PC-3 (cell line): ENCODE results near the gene KYNU. TPM values are rescaled to one million over a fixed set of nuclear protein-coding genes. Genes with fewer than 3 reads are reported as not detected.

ENCODE experiments used
- ATAC-seq: fragments of 200-7000 bp; cut with Tn5 transposase; 2 replicates; pipeline ENCODE4 v1.9.1; 2020; ENCODE audit warnings: mild to moderate bottlenecking, moderate library complexity
- BruUV-seq: library from RNA; stranded (reverse); fragments of 400-500 nt; replicated peaks from 2 replicates; lab custom pipeline; 2021; lab: Mats Ljungman, UMichigan
- CTCF ChIA-PET: fragments of 300-600 bp; sonication (Branson Sonifier 250); formaldehyde crosslinking; loops from one replicate; lab custom pipeline; 2022; ENCODE audit warnings: antibody characterized with exemption; lab: Charles Lee
- POLR2A ChIA-PET: fragments of 300-600 bp; sonication (Branson Sonifier 250); formaldehyde crosslinking; loops from one replicate; lab custom pipeline; 2022; ENCODE audit warnings: antibody characterized with exemption; ENCODE audit not compliant: unreplicated experiment; lab: Charles Lee
- DNase-seq: peaks from one replicate; pipeline ENCODE4 v3.0.0-alpha.2; 2015
- H2AFZ ChIP-seq: fragments of 300-600 bp; sonication (generic); 2 replicates; pipeline ENCODE4 v1.6.0; 2016; ENCODE audit warnings: antibody characterized with exemption, low read length
- H3F3A ChIP-seq: fragments of 300-600 bp; sonication (generic); one replicate; pipeline ENCODE4 v1.6.0; 2017; ENCODE audit warnings: antibody characterized with exemption, low read length, control low read depth, mild to moderate bottlenecking; ENCODE audit not compliant: unreplicated experiment
- H3K27ac ChIP-seq: fragments of 300-600 bp; sonication (generic); 2 replicates; pipeline ENCODE4 v1.5.1; 2016; ENCODE audit warnings: mild to moderate bottlenecking, low read length
- H3K27me3 ChIP-seq: fragments of 300-600 bp; sonication (generic); 2 replicates; pipeline ENCODE4 v1.6.1; 2016; ENCODE audit warnings: low read length, mixed read lengths
- H3K36me3 ChIP-seq: fragments of 300-600 bp; sonication (generic); 2 replicates; pipeline ENCODE4 v1.6.1; 2016; ENCODE audit warnings: low read depth, mixed run types, low read length, mixed read lengths
- H3K4me1 ChIP-seq: fragments of 300-600 bp; sonication (generic); 2 replicates; pipeline ENCODE4 v1.5.1; 2016; ENCODE audit warnings: low read length; ENCODE audit not compliant: insufficient read depth
- H3K4me2 ChIP-seq: fragments of 300-600 bp; sonication (generic); 2 replicates; pipeline ENCODE4 v1.6.0; 2016; ENCODE audit warnings: low read length
- H3K4me3 ChIP-seq: fragments of 300-600 bp; sonication (generic); 2 replicates; pipeline ENCODE4 v1.5.1; 2016; ENCODE audit warnings: mild to moderate bottlenecking, low read length, mixed read lengths
- H3K79me2 ChIP-seq: fragments of 300-600 bp; sonication (generic); 2 replicates; pipeline ENCODE4 v1.6.1; 2017; ENCODE audit warnings: low read length, mixed read lengths
- H3K9ac ChIP-seq: fragments of 300-600 bp; sonication (generic); 2 replicates; pipeline ENCODE4 v1.6.0; 2016; ENCODE audit warnings: mild to moderate bottlenecking, low read length
- H3K9me2 ChIP-seq: fragments of 300-600 bp; sonication (generic); replicated peaks from 2 replicates; pipeline ENCODE4 v1.6.1; 2016; ENCODE audit warnings: mixed run types, low read length, mixed read lengths
- H3K9me3 ChIP-seq: fragments of 300-600 bp; sonication (generic); 2 replicates; pipeline ENCODE4 v1.6.1; 2016; ENCODE audit warnings: low read length, mixed read lengths
- H4K20me1 ChIP-seq: fragments of 300-600 bp; sonication (generic); 2 replicates; pipeline ENCODE4 v1.6.1; 2016; ENCODE audit warnings: low read length, mixed read lengths
- EZH2 ChIP-seq: fragments of 300-600 bp; sonication (generic); IDR thresholded peaks from one replicate; pipeline ENCODE4 v1.6.1; 2017; ENCODE audit warnings: antibody characterized with exemption, mild to moderate bottlenecking, low read length; ENCODE audit not compliant: unreplicated experiment
- EZH2phosphoT487 ChIP-seq: fragments of 300-600 bp; sonication (generic); IDR thresholded peaks from 2 replicates; pipeline ENCODE4 v1.6.1; 2018; ENCODE audit warnings: mild to moderate bottlenecking, antibody characterized with exemption, low read length, borderline replicate concordance
- intact Hi-C: fragments of 100-400 bp; cut with micrococcal nuclease; formaldehyde crosslinking; loops from 2 replicates; pipeline ENCODE4 v1.9.0; 2023
- total RNA-seq: library from RNA; depleted of rRNA; stranded (reverse); fragments of >200 nt; gene quantifications from 2 replicates; pipeline ENCODE4 v1.2.3, GENCODE V29; 2014
- TF ChIP-seq, protein P1 (sequence below): fragments of 300-600 bp; sonication (generic); conservative IDR thresholded peaks from 2 replicates; pipeline ENCODE4 v1.5.1; 2017; ENCODE audit warnings: antibody characterized with exemption, low read depth, mild to moderate bottlenecking, low read length

The KYNU gene
- total RNA-seq, 1 experiment from 2014 or later = 2.3 TPM

- Histone ChIP-seq H4K20me1 (no peaks in the 10 kb centered on the region), H3K27me3 (no peaks in the 10 kb centered on the region), H3K27ac (no peak overlapping the region), H3K36me3 (no peaks in the 10 kb centered on the region), H3K9ac (no peak overlapping the region), H3K9me2 (no peaks in the 10 kb centered on the region), H2AFZ (no peak overlapping the region), H3K4me3 (no peak overlapping the region), H3K4me2 (no peak overlapping the region), H3F3A (no peaks in the 10 kb centered on the region), H3K9me3 (no peaks in the 10 kb centered on the region), H3K79me2 (no peaks in the 10 kb centered on the region), H3K4me1 (peaks cover 9% of the 10 kb centered on the region)
- ChIA-PET POLR2A (interaction anchor here (0.5 kb wide), 1 partner anchor 109 kb away, joined by 3 read pairs; no protein-coding TSS in a partner anchor), CTCF (no interaction called here)
- intact Hi-C loops = loop anchor here (10.0 kb wide), 1 partner anchor 818 kb away; no protein-coding TSS in a partner anchor
- no TSS peak for BruUV-seq
- TF ChIP-seq EZH2 (no peak), EZH2phosphoT487 (no peak)
- TF ChIP-seq, protein P1, sequence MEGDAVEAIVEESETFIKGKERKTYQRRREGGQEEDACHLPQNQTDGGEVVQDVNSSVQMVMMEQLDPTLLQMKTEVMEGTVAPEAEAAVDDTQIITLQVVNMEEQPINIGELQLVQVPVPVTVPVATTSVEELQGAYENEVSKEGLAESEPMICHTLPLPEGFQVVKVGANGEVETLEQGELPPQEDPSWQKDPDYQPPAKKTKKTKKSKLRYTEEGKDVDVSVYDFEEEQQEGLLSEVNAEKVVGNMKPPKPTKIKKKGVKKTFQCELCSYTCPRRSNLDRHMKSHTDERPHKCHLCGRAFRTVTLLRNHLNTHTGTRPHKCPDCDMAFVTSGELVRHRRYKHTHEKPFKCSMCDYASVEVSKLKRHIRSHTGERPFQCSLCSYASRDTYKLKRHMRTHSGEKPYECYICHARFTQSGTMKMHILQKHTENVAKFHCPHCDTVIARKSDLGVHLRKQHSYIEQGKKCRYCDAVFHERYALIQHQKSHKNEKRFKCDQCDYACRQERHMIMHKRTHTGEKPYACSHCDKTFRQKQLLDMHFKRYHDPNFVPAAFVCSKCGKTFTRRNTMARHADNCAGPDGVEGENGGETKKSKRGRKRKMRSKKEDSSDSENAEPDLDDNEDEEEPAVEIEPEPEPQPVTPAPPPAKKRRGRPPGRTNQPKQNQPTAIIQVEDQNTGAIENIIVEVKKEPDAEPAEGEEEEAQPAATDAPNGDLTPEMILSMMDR = no peak
- no peak for ATAC-seq
- no peak for DNase-seq
These were observed 105.7 kb downstream of the KYNU start for GRCh38 chr2:142983174-142983573.

GRCh38 chr2:142984657-142985056, 107.2 kb downstream of the KYNU start:
- no peaks in the 10 kb centered on the region for H3K9me2 ChIP-seq
- CTCF ChIA-PET = no interaction called here
- H3K27ac ChIP-seq = no peak overlapping the region
- no peaks in the 10 kb centered on the region for H3K27me3 ChIP-seq
- H2AFZ ChIP-seq = no peak overlapping the region
- POLR2A ChIA-PET = no interaction called here
- TF ChIP-seq, protein P1 = no peak
- no peak for TF ChIP-seq EZH2
- no peak for TF ChIP-seq EZH2phosphoT487
- peaks cover 9% of the 10 kb centered on the region for H3K4me1 ChIP-seq
- ATAC-seq (no peak), DNase-seq (no peak)
- H3K79me2 ChIP-seq = no peaks in the 10 kb centered on the region
- H4K20me1 ChIP-seq = no peaks in the 10 kb centered on the region
- no peaks in the 10 kb centered on the region for H3F3A ChIP-seq
- H3K9ac ChIP-seq = no peak overlapping the region
- no peaks in the 10 kb centered on the region for H3K9me3 ChIP-seq
- no peak overlapping the region for H3K4me2 ChIP-seq
- no TSS peak for BruUV-seq
- H3K4me3 ChIP-seq = no peak overlapping the region
- intact Hi-C loops = loop anchor here (10.0 kb wide), 1 partner anchor 820 kb away; no protein-coding TSS in a partner anchor
- H3K36me3 ChIP-seq = no peaks in the 10 kb centered on the region

GRCh38 chr2:142987044-142987443, 109.6 kb downstream of the KYNU start:
- H4K20me1 ChIP-seq = no peaks in the 10 kb centered on the region
- no peaks in the 10 kb centered on the region for H3K9me2 ChIP-seq
- H3K9me3 ChIP-seq = no peaks in the 10 kb centered on the region
- no peak overlapping the region for H3K4me2 ChIP-seq
- no peaks in the 10 kb centered on the region for H3F3A ChIP-seq
- intact Hi-C loops = loop anchor here (10.0 kb wide), 1 partner anchor 822 kb away; no protein-coding TSS in a partner anchor
- ATAC-seq (peak; percentile 27; the same call in 1 of the 2 replicates), DNase-seq (no peak)
- BruUV-seq = no TSS peak
- no peaks in the 10 kb centered on the region for H3K4me1 ChIP-seq
- no peak overlapping the region for H3K9ac ChIP-seq
- H3K4me3 ChIP-seq = no peak overlapping the region
- H3K27ac ChIP-seq = no peak overlapping the region
- no peak for TF ChIP-seq EZH2phosphoT487
- TF ChIP-seq, protein P1 = no peak
- TF ChIP-seq EZH2 = no peak
- no peaks in the 10 kb centered on the region for H3K27me3 ChIP-seq
- H2AFZ ChIP-seq = no peak overlapping the region
- ChIA-PET POLR2A (interaction anchor here (0.6 kb wide), 1 partner anchor 46 kb away, joined by 4 read pairs; no protein-coding TSS in a partner anchor), CTCF (no interaction called here)
- H3K79me2 ChIP-seq = no peaks in the 10 kb centered on the region
- H3K36me3 ChIP-seq = no peaks in the 10 kb centered on the region
